ENCODE data around the gene COQ10B.

DNA sequence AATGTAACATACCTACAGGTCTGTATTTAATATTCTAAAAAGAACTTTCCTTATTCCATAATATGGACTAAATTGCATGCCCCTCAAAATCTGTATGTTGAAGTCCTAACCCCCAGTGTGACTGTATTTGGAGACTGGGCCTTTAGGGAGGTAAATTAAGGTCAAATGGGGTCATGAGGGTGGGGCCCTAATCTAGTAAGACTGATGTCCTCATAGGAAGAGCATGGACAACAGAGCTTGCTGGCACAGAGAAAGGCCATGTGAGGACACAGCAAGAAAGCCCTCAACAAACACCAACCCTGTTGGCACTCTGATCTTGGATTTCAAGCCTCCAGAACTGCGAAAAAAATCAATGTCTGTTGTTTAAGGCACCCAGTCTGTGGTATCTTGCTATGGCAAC lies 37.1 kb upstream of the COQ10B start:
- TF ChIP-seq CTCF (IDR thresholded peaks at IDR 0.05) (no peak), POLR2A (IDR thresholded peaks at IDR 0.05) (no peak)
